Upper lobe of right lung (tissue), 1 donor: ENCODE data around the gene EYS. TPM values are rescaled to one million over a fixed set of nuclear protein-coding genes. Genes with fewer than 3 reads are reported as not detected.

Experiments used
- ATAC-seq: fragments of 200-7000 bp; cut with Tn5 transposase; one replicate; pipeline ENCODE4 v1.9.1; 2020; ENCODE audit warnings: mild to moderate bottlenecking, moderate library complexity
- DNase-seq: peaks from one replicate; pipeline ENCODE4 v3.0.0-alpha.2; 2020
- H3K27ac ChIP-seq: fragments of 200-600 bp; one replicate; pipeline ENCODE4 v1.8.0; 2022
- H3K27me3 ChIP-seq: fragments of 200-600 bp; one replicate; pipeline ENCODE4 v1.8.0; 2022; ENCODE audit warnings: mild to moderate bottlenecking
- H3K36me3 ChIP-seq: fragments of 200-600 bp; one replicate; pipeline ENCODE4 v1.8.0; 2022
- H3K4me1 ChIP-seq: fragments of 200-600 bp; one replicate; pipeline ENCODE4 v1.8.0; 2022
- H3K4me3 ChIP-seq: fragments of 200-600 bp; one replicate; pipeline ENCODE4 v1.8.0; 2022; ENCODE audit warnings: mild to moderate bottlenecking
- H3K9me3 ChIP-seq: fragments of 200-600 bp; one replicate; pipeline ENCODE4 v1.8.0; 2022
- CTCF ChIP-seq: fragments of 200-600 bp; IDR thresholded peaks from one replicate; pipeline ENCODE4 v1.8.0; 2022; ENCODE audit warnings: antibody characterized with exemption
- intact Hi-C: fragments of 100-400 bp; cut with DNase I; formaldehyde crosslinking; loops from one replicate; pipeline ENCODE4 v1.11.0; 2022
- total RNA-seq: library from RNA; stranded (reverse); fragmentation: NEBNext Ultra II Directional; extraction: Animal tissue kit (Norgen Biotek cat#: 25700); gene quantifications from one replicate; pipeline ENCODE4 v1.2.1, GENCODE V29; 2021
- donor health status: DM: no; HTN: yes; CAD: no; lungs with severe emphysema.

EYS gene
- total RNA-seq, 1 donor from 2014 or later = not detected

GRCh38 chr6:65116326-65116725, 590.7 kb downstream of the EYS start:
- intact Hi-C loops = no loop called here
- no peak overlapping the region for H3K4me3 ChIP-seq
- no peaks in the 10 kb centered on the region for H3K36me3 ChIP-seq
- H3K27me3 ChIP-seq = no peaks in the 10 kb centered on the region
- H3K27ac ChIP-seq = no peak overlapping the region
- H3K4me1 ChIP-seq = no peaks in the 10 kb centered on the region
- no peak for TF ChIP-seq CTCF
- H3K9me3 ChIP-seq = no peaks in the 10 kb centered on the region
- no peak for DNase-seq
- no peak for ATAC-seq

- no peaks in the 10 kb centered on the region for H3K36me3 ChIP-seq
- intact Hi-C loops = no loop called here
- H3K9me3 ChIP-seq = no peaks in the 10 kb centered on the region
- no peak overlapping the region for H3K27ac ChIP-seq
- H3K4me3 ChIP-seq = no peak overlapping the region
- TF ChIP-seq CTCF = no peak
- H3K4me1 ChIP-seq = no peaks in the 10 kb centered on the region
- DNase-seq = no peak
- no peaks in the 10 kb centered on the region for H3K27me3 ChIP-seq
- ATAC-seq = no peak
Measured at GRCh38 chr6:65113581-65113980, 593.4 kb downstream of the EYS start.

GRCh38 chr6:65112435-65112834, 594.6 kb downstream of the EYS start:
- ATAC-seq (no peak), DNase-seq (no peak)
- TF ChIP-seq CTCF = no peak
- intact Hi-C loops = no loop called here
- H3K9me3 ChIP-seq = no peaks in the 10 kb centered on the region
- no peaks in the 10 kb centered on the region for H3K4me1 ChIP-seq
- H3K36me3 ChIP-seq = no peaks in the 10 kb centered on the region
- H3K4me3 ChIP-seq = no peak overlapping the region
- no peaks in the 10 kb centered on the region for H3K27me3 ChIP-seq
- H3K27ac ChIP-seq = no peak overlapping the region

GRCh38 chr6:65110031-65110430, 597.0 kb downstream of the EYS start:
- intact Hi-C loops = no loop called here
- DNase-seq (no peak), ATAC-seq (no peak)
- Histone ChIP-seq H3K27me3 (no peaks in the 10 kb centered on the region), H3K4me3 (no peak overlapping the region), H3K27ac (no peak overlapping the region), H3K36me3 (no peaks in the 10 kb centered on the region), H3K9me3 (no peaks in the 10 kb centered on the region), H3K4me1 (no peaks in the 10 kb centered on the region)
- no peak for TF ChIP-seq CTCF

GRCh38 chr6:65098349-65098748, 608.7 kb downstream of the EYS start:
- intact Hi-C loops = no loop called here
- Histone ChIP-seq H3K4me1 (no peaks in the 10 kb centered on the region), H3K9me3 (no peaks in the 10 kb centered on the region), H3K27me3 (no peaks in the 10 kb centered on the region), H3K36me3 (no peaks in the 10 kb centered on the region), H3K4me3 (no peak overlapping the region), H3K27ac (no peak overlapping the region)
- no peak for TF ChIP-seq CTCF
- ATAC-seq (no peak), DNase-seq (no peak)

- TF ChIP-seq CTCF = no peak
- intact Hi-C loops = no loop called here
- Histone ChIP-seq H3K9me3 (peaks cover 5% of the 10 kb centered on the region), H3K4me1 (no peaks in the 10 kb centered on the region), H3K27ac (no peak overlapping the region), H3K27me3 (no peaks in the 10 kb centered on the region), H3K4me3 (no peak overlapping the region), H3K36me3 (no peaks in the 10 kb centered on the region)
- DNase-seq (no peak), ATAC-seq (no peak)
Measured at GRCh38 chr6:65091561-65091960, 615.5 kb downstream of the EYS start.
